Subcutaneous adipose tissue (tissue), 4 donors: ENCODE data around the gene TMCC3. TPM values are rescaled to one million over a fixed set of nuclear protein-coding genes. Genes with fewer than 3 reads are reported as not detected.

Experiments
- CTCF ChIP-seq: fragments of 450-650 bp; IDR thresholded peaks from one replicate; pipeline ENCODE4 v1.5.1; 2016; ENCODE audit warnings: low read depth, mild to moderate bottlenecking, control low read depth, antibody characterized with exemption, moderate library complexity
- total RNA-seq, 4 donors: library from RNA; depleted of rRNA; stranded (reverse); fragments of >200 nt; gene quantifications; one replicate each; pipeline ENCODE4 v1.1.0, GENCODE V29; 2016

Gene TMCC3
- total RNA-seq, 4 donors from 2014 or later = 9.9 to 44.8 (median 17.2) TPM

- no peak for TF ChIP-seq CTCF
These were observed 10.1 kb upstream of the TMCC3 start for GRCh38 chr12:94660436-94660835.

- no peak for TF ChIP-seq CTCF
These were observed 9.1 kb upstream of the TMCC3 start for GRCh38 chr12:94659346-94659930.

- TF ChIP-seq CTCF = no peak
These were observed 8.6 kb upstream of the TMCC3 start for GRCh38 chr12:94658931-94659330.

- no peak for TF ChIP-seq CTCF
These were observed 6.2 kb upstream of the TMCC3 start for GRCh38 chr12:94656556-94656955.

GRCh38 chr12:94649349-94650142 is 811 bp downstream of the TMCC3 start:
- TF ChIP-seq CTCF = no peak

- TF ChIP-seq CTCF = no peak
These were observed 1.8 kb downstream of the TMCC3 start for GRCh38 chr12:94648578-94648977.

- no peak for TF ChIP-seq CTCF
These were observed 6.0 kb downstream of the TMCC3 start for GRCh38 chr12:94644141-94644979.
